Stimulated activated CD8-positive, alpha-beta memory T cell treated with anti-CD3 and anti-CD28 coated beads, Interleukin-7, amount 100 ng/mL, for 1 hour (primary cell): ENCODE results near the gene CNPPD1.

Source experiments
- DNase-seq, 2 donors: peaks; one replicate each; pipeline ENCODE4 v3.0.0-alpha.2; 2020; ENCODE audit warnings: low read depth in 2 of 2

The CNPPD1 gene

DNA sequence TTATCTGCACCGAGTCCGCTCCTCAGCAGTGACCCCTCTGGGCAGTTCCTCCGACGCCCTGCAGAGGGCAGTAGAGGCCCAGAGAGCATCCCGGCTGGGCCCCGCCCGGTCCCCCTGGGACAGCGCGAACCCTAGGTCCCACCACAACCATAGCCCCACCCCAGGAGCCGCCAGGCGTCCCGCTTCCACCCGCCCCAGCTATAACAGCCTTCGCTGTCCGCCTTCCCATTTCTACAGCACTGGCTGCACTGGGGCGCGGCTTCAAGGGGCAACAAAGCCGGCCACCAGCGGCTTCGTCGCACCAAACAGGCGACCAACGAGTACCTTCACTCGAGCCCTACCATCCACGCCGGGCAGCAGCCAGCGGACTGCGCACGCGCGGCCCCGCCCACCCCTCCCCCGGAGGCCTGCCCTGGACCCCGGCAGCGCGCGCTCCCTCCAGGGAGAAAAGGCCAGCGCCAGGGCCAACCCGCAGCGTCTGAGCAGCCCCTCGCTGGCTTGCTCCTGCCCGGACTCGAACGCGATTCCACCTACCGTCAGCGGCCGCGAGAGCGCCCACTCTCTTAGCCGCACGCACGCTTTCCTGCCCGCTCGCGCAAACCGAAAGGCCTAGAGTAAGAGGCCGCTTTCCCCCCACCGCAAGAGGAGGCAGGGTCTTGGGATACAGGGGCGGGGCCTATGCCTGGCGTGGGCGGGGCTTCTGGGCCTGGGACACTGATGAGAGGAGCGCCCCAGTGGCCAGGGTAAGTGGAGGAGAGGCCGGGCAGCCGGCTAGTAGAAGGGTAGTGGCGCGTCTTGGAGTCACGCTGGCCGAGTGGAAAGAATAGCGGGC, 16.3 kb downstream of the CNPPD1 start, which contains the start of gene NHEJ1:
TSS of gene NHEJ1 (minus strand) at position 630 of the 832 bp plus-strand sequence. CDS start 2,453 bp downstream, outside the sequence.
- DNase-seq, result peak; percentile 84 to 89

DNA sequence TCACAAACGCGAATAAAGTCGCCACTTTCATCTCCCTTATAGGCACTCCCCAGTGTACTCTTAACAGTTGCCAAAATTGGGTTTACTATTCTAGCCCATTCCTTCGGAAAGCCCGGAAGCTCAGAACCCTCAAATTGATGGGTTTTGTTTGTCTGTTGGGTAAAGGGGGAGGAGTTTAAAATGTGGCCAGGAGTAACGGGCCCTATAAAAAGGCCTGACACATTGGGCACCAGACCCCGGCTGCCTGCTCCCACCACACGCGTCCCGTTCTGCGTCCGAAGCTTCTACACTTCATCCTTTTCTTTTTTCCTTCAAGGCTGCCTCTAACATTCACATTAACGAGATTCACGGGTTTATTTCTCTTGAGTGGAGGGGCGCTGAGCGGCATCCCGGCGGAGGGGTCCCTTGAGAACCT, 16.9 kb downstream of the CNPPD1 start:
- DNase-seq, result no peak

DNA sequence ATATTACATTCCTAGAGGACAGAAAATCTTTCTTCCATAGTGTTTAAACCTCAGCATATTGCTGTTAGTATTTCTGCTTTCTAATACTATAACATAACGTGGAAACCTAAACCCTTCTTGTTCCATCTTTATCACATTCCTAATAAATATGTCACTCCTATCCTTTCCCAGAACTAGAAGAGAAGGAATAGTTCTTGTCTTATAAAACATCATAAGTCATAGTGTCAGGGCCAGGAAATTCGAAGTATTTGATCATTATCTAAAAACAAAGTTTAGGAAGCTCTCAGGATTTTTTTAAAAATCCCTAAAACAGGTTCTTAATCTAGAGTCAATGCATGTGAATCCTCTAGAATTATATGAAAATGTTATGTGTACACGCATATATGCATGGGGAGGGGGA, 18.1 kb downstream of the CNPPD1 start:
- DNase-seq, result no peak

DNA sequence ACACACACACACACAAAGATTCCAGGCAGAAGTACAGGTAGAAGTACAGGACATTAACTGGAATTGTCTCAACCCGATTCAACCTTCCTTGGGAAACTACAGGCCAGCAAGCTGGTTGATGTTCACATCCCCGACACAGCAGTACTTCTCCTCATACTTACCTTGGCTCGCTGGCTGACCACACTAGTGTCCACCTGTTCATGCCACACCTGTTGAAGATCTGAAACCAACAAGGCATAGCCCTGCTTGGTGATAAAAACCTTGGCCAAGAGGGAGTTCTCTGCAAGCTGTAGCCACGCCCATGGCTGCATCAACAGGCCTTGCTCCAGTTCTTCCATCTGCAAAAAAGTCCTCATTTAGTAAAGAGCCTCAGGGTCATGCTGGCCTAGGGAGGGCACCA, 18.7 kb downstream of the CNPPD1 start:
- no peak for DNase-seq

DNA sequence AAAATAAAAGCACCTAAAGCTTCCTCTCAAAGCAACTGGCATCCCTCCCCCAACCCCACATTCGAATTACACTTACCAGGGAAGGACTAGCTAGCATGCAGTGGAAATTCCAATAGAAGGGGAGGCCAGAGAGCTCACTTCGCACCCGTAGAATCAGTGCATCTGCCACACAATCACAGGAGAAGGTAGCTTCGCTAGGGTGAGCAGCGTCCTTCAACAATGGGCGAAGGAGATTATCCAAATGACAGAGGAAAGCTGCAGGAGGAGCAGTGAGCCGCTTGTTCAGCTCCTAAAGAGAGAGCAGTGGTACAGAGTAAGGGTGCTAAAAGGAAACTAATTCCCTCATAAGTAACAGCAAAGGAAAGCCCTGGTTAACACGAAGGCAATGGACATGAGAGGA, 19.3 kb downstream of the CNPPD1 start:
- DNase-seq, result no peak

DNA sequence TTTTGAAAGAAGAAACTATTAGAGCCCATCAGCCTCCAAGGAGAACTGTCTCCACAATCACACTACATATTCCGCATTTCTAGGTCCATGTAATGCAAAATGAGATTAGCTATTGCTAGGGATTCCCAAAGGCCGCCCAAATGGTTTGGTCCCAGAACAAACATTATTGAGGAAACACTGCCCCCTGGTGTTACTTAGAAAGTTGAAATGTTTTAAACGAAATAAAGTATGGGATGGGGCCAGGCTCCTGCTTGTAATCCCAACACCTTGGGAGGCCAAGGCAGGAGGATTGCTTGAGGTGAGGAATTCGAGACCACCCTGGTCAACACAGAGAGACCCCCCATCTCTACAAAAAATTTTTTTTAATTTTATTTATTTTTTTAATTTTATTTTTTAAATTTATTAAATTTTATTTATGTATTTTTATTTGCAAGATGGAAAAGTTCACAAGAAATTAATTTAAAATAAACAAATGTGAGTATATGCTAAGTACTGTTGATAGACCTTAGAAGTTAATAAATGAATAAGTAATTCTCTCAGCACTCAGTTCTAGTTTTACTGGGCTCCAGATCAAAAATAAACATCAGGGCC, 21.6 kb downstream of the CNPPD1 start:
- no peak for DNase-seq

DNA sequence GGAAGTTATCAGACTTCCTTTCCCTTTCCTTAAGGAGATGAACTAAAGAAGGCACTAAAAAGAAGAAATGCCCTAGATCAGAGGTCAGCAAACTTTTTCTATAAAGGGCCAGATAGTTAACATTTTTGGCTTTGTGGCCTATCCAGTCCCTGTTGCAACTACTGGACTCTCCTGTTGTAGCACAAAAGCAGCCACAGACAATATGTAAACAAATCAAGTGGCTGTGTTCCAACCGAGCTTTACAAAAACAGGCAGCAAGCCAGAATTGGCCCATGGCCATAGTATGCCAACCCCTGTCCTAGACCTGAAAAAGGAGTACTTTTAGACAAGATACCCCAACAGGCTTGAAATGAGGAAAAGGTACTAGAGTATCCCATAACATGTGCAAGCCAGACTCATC, 27.1 kb downstream of the CNPPD1 start:
- DNase-seq, result no peak

DNA sequence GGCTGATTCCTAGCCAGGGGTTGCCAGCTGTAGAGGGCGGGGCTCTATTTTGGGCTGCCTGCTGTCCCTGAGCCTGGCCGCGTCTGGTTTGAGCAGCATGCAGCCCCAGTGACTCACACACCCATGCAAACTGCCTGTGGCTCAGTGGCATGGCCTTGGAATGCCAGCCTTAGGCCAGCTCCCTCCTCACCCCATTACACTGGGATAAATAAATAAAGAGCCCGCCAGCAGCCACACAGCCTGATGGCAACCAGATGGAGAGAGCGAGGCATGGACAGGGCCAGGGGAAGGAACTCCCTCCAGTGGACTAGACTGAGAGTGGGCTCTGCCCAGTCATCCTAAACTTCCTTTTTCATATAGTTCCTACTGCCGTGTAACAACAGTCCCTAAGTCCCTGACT, 34.4 kb downstream of the CNPPD1 start:
- DNase-seq, result no peak

DNA sequence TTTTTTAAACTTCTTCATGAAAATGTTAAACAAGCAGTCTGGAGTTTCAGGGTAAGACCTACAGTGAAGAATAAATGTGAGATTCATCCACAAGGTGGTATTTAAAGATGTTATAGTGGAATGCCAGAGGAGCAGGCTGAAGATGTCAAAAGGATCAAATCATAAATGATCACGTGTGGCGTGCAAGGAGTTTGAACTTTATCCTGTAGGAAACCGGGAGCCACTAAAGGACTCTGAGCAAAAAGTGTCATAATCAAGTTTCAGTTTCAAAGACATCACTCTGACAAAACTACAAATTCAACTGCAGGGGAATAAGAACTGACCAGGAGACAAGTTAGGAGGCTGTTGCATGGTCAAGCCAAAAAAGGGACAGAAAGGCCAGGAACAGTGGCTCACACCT, 36.0 kb downstream of the CNPPD1 start:
- no peak for DNase-seq

DNA sequence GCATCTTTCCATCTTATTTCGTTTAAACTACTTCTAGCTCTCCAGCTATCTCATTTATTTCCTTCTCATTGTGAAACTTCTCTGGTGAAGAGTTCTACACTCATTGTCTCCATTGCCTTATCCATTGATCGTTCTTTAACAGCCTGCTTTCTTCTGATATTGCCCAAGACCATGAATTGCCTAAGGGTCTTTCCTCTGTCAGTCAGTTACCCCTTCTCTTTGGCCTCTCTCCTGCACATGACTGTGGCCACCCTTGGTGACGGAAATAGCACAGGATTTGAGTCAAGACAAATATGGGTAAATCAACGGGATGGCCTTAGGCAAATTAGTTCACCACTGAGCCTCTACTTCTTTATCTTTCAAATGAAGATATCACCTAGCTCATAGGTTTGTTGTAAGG, 42.7 kb downstream of the CNPPD1 start:
- no peak for DNase-seq

DNA sequence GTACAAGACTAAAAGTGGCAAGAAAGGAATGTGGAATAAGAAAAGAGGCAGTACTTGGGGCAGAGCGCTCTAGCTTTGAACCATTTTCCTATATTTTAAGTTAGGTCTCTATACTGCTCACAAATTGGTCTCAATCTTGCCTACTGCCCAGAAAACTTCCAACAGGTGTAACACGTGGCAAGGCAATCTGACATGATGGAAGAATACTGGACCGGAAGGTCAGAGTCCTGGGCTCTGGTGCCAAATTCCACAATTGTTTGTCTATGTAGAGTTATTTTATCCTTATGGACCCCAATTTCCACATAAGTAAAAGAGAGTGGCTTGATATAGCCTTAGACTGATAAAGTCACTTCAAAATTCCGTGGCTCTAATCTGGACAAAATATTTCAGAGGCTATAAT, 45.0 kb downstream of the CNPPD1 start:
- no peak for DNase-seq

DNA sequence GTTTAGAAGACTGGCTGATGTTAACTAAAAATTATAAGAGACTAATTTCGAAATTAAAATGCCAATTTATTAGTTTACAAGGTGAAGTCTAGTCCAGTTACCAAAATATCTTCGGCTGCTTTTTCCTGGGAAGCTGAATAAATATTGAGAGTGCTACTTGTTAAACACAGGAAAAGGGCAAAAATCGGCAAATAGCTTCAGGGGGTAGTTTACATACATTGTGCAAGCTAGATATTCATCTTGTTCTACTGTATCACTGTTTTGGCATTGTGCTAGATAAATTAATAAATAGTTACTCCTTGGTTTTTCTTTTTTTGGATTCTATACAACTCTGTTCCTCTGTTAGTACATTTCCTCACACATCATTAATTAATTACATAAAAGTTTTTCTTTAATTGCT, 45.4 kb downstream of the CNPPD1 start:
- no peak for DNase-seq

DNA sequence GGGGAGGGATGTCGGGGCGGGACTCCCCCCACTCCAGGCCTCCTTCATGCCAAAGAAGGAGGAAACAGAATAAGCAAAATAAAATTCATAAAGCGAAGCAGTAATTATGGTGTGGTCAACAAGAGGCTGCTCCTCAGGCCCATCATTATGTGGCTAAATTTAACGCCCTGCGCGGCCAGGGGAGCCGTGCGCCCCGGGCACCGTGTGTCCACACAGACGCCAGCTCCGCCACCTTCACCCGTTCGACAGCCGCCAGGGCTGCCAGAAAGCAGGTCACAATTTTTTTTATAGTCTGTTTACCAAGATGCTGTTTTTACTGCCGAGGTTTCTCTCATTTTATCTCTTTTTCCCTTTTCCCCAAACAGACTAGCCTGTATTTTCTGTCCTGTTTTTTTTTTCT, 47.1 kb downstream of the CNPPD1 start:
- DNase-seq, result no peak

DNA sequence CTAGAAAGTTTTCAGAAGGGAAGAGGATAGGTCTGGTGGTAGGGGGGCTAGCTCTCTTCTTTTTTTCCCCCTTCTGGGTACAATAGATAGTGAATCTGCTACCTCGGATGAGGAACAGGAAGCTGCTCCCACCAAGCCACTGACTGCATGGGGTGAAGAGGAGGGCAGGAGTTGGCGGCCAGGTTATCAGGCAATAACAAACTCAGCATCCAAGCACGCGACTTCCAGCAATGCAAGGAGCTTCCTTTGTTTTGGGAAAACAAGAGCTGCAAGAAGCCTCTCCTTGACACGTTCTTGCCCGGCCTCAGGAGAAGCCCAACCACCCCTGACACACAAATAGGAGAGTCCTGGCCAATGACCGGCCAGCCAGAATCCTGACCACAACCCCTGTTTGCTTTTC, 48.3 kb downstream of the CNPPD1 start:
- DNase-seq, result no peak

DNA sequence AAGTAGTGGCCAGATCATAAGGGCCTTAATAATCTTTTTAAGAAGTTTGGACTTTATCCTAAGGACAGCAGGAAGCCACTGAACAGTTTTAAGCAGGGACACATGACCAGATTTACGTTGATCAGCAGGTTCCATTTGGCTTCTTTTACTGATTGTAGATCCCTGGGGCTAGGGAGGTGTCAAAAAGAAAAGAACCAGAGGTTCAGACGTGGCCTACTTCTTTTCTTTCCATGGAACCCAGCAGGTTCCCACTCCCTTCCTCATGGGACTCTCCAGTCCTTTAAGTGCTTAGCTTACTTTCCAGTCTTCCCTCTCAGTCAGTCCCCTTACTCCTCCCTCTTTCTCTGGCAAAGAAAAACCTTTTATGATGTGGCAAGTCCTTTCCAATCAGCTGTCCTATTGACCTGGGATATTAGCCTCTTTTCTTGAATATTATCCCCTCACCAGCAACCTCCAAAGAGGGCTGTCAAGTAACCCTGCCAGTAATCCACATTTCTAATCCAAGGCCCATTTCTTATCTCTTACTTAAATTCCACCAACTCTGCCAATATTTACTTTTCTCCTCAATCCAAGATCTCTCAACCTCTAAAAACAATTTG, 49.6 kb downstream of the CNPPD1 start:
- DNase-seq, result no peak

DNA sequence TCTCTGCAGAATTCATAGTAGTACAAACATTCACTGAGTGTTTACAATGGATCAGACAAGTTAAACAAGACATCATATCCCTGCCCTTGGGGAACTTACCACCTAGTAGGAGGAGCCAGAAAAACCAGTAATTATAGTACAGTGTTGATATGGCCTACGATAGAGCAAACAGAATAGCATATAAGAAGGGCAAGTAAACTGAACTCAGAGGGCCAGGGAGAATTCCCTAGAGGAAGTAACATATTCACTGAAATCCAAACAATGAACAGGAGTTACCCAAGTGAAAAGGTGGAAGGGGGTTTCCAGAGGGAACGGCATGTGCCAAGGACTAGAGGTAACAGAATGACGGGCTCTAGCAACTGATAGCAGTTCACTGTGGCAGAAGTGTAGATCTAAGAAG, 50.2 kb downstream of the CNPPD1 start:
- DNase-seq, result no peak

DNA sequence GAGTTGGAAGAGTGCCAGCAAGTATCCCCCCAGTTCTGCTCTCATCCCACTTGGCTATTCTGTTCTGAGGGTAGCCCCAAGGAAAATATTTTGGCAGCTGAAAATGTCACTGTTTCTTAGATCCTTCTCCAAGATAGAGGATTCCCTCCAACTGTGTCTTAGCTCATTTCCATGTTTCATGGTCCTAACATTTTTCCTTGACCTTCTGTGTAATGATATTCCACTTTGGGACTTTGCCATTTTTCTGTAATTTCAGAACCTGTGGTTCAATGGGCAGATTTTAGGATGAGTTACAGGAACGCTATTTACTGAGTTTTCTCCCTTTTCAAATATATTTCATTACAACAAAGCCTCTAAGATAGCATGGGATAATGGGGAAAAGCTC, 50.8 kb downstream of the CNPPD1 start:
- no peak for DNase-seq

DNA sequence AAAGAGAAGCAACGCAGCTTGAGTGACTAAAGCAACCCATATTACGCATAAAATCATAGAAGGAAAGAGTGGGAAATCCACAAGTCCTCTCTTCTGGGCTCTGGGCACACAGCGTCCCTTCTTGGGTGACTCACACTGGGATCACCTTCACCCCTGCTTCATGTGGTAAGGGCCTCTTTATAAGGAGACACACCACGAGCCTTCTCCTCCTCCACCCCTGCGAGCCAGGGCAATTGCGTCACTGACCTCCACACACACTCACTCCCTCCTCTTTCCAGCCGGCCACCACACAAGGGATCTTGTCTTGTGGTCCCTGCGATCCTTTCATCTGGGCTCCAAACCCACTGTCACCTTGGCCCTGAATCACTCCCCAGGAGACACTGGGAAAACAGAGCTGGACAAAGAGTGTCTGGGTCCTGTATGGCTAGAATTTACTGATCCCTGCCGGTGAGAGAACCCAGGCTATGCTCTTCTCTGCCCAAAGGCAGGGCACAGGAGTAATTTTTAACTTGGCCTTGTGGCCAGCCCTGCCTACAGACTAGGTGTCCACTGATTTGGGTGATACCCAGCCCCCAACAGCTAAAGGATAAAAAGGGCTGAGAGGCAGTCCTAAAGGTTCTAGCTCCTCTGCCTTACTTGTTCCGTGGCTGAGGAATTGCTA, 51.4 kb downstream of the CNPPD1 start:
- DNase-seq, result no peak

DNA sequence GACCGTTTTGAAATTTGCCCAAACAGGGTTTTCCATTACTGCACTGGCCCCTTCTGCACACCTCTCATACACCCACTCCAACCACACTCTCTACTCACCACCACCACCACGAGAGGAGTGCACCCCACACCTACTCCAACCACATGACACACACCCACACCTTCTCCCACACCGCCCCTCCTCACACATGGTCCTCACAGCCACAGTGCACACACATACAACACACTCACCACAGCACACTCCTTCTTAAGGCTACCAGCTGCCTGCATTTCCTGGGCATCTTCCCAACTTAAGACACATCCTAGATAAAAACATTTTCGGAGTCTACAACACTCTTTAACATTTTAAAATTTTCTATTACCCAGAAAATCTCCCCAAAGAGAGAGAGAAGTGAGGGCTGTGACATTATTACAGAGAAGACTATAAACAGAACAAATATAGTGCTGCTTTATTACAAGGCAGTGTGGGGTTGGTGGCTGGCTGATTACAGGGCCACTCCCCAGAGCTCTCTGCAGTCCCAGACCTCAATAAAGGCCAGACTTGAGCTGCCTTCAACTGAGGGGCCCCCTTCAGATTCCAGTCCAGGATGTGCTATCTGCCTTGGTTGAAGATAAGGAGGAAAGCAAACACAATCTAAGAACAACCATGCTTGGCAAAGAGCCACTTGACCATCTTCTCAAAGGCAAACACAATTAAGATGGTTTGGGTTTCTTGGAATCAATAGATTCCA, 52.2 kb downstream of the CNPPD1 start:
- no peak for DNase-seq

DNA sequence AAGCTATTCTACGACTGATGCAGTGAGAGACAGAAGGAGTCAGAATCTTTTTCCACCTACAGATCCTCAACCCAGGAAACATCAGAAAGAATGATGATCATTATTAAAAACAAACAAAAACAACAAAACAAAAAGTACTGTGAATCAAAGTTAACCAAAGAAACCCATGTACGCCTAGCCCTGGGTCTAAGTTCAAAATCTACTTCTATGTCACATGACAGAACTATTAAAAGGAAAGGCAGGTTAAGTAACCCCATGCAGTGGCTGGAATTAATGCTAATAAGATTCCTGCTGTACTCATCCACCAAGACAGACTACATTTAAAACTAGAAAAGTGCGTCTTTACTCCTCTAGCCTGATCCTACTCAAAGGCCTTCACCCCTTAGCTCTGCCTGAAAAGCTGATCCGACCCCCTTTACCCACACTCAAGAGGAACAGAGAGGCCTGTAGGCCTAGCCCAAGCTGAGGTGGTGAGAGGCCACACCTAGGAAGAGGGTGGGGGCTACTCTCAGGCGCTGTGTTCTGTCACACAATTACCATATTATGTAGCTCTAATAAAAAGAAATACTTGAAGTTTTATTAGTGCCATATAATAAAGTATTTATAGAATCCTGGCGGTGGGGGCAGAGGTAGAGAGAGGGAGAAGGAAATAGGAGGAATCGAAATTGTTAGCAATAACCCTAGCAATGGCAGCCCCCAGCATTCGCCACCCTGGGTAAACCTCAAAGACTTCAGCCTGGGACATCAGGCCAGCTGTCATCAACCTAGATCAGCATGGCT, 53.2 kb downstream of the CNPPD1 start:
- DNase-seq, result no peak
